HG03045 (cell line): ENCODE measurements around the gene POLE.

Experiments
- ATAC-seq: cut with Tn5 transposase; IDR thresholded peaks from one replicate; pipeline ENCODE4 v1.9.1; 2021; ENCODE audit warnings: mild to moderate bottlenecking, moderate library complexity; ENCODE audit not compliant: unreplicated experiment

Gene POLE

GRCh38 chr12:132633398-132633797 is 53.7 kb downstream of the POLE start:
- no peak for ATAC-seq

GRCh38 chr12:132632521-132633228 is 54.5 kb downstream of the POLE start:
- ATAC-seq, result no peak

- no peak for ATAC-seq
Measured at GRCh38 chr12:132631666-132632065, 55.5 kb downstream of the POLE start.

- ATAC-seq, result no peak
Measured at GRCh38 chr12:132630672-132631071, 56.5 kb downstream of the POLE start.

GRCh38 chr12:132629330-132629729 is 57.8 kb downstream of the POLE start:
- ATAC-seq, result no peak

- ATAC-seq, result no peak
Measured at GRCh38 chr12:132625731-132626430, 61.3 kb downstream of the POLE start.

- no peak for ATAC-seq
Measured at GRCh38 chr12:132624910-132625630, 62.1 kb downstream of the POLE start.

- ATAC-seq, result no peak
Measured at GRCh38 chr12:132624186-132624855, 62.8 kb downstream of the POLE start.

GRCh38 chr12:132623072-132623869 is 63.9 kb downstream of the POLE start:
- ATAC-seq, result no peak

- no peak for ATAC-seq
Measured at GRCh38 chr12:132622437-132623071, 64.6 kb downstream of the POLE start.

GRCh38 chr12:132621657-132622435 is 65.3 kb downstream of the POLE start:
- no peak for ATAC-seq

GRCh38 chr12:132620899-132621656 is 66.1 kb downstream of the POLE start:
- ATAC-seq, result no peak

- ATAC-seq, result no peak
Measured at GRCh38 chr12:132620113-132620898, 66.8 kb downstream of the POLE start.

GRCh38 chr12:132619386-132620112 is 67.6 kb downstream of the POLE start:
- ATAC-seq, result no peak

- ATAC-seq, result no peak
Measured at GRCh38 chr12:132619071-132619385, 68.1 kb downstream of the POLE start.

GRCh38 chr12:132618683-132619043 is 68.5 kb downstream of the POLE start, which contains the start of gene P2RX2:
TSS of gene P2RX2 (plus strand) at chr12:132618776. CDS start at chr12:132618817, 41 bp downstream.
- ATAC-seq, result no peak
